ENCODE results near the gene ACSF3. TPM values are rescaled to one million over a fixed set of nuclear protein-coding genes. Genes with fewer than 3 reads are reported as not detected.
A peak's percentile ranks its signal among the peaks of the same experiment; 100 is the strongest.
"Not testable (repeated sequence)": the region's sequence is repeated elsewhere in the genome, so short reads cannot be mapped to it uniquely, and the experiment has no call there.

ACSF3 gene
- total RNA-seq, 6 donors from 2014 or later: 30.2 to 97.4 (median 35.3) TPM

GRCh38 chr16:89190150-89190958 is 96.7 kb downstream of the ACSF3 start:
- DNase-seq (peak in 1 of 2 donors; percentile 78), ATAC-seq (ENCODE audit: low FRiP score in 2 of 2) (no peak)

GRCh38 chr16:89191033-89191900 is 97.6 kb downstream of the ACSF3 start:
- Histone ChIP-seq H3K36me3 (no peaks in the 10 kb centered on the region), H3K27me3 (no peaks in the 10 kb centered on the region), H3K9me3 (no peaks in the 10 kb centered on the region), H3K4me1 (peaks cover 6 to 24% (median 17%) of the 10 kb centered on the region in 4 donors), H3K4me3 (peak overlapping the region in 2 of 4 donors; percentile 50 to 51), H3K27ac (no peak overlapping the region)
- no peak for TF ChIP-seq POLR2A (IDR thresholded peaks at IDR 0.05)
- TF ChIP-seq CTCF (IDR thresholded peaks at IDR 0.05): no peak
- no peak for TF ChIP-seq EP300 (IDR thresholded peaks at IDR 0.05)
- TF ChIP-seq POLR2AphosphoS5 (IDR thresholded peaks at IDR 0.05): no peak
- 61 to 65% methylated on average over 9 to 34 of the region's 44 CpGs for whole genome bisulfite sequencing, 2 donors
- no peak for ATAC-seq (ENCODE audit: low FRiP score in 2 of 2)
- DNase-seq: peak in 1 of 2 donors; percentile 88

More at GRCh38 chr16:89190150-89190958, 96.7 kb downstream of the ACSF3 start:
- TF ChIP-seq CTCF (IDR thresholded peaks at IDR 0.05) (no peak), POLR2A (IDR thresholded peaks at IDR 0.05) (no peak), EP300 (IDR thresholded peaks at IDR 0.05) (no peak), POLR2AphosphoS5 (IDR thresholded peaks at IDR 0.05) (no peak)
- Histone ChIP-seq H3K27me3 (no peaks in the 10 kb centered on the region), H3K9me3 (no peaks in the 10 kb centered on the region), H3K27ac (no peak overlapping the region), H3K4me1 (peaks cover 6 to 24% (median 17%) of the 10 kb centered on the region in 4 donors), H3K36me3 (no peaks in the 10 kb centered on the region), H3K4me3 (no peak overlapping the region)
- 70 to 83% methylated on average over 11 to 28 of the region's 28 CpGs for WGBS, 2 donors

GRCh38 chr16:89191901-89192185 is 98.2 kb downstream of the ACSF3 start:
- WGBS, 2 donors: 2% methylated on average over 9 of the region's 19 CpGs; no CpG with 5 or more reads in 1 of the 2 donors
- DNase-seq: no peak
- H3K4me3 ChIP-seq: peak overlapping the region; percentile 10 to 51 (median 50)

GRCh38 chr16:89192186-89192955 is 98.7 kb downstream of the ACSF3 start:
- not testable (repeated sequence) for H3K9me3 ChIP-seq, H3K27ac ChIP-seq, H3K36me3 ChIP-seq, H3K27me3 ChIP-seq
- peak; percentile 82 to 89 for DNase-seq
- 0% methylated on average over 4 to 34 of the region's 63 CpGs for WGBS, 2 donors
- H3K4me1 ChIP-seq: peaks cover 6 to 24% (median 17%) of the 10 kb centered on the region in 4 donors
- peak overlapping the region; percentile 10 to 51 (median 50) for H3K4me3 ChIP-seq
- peak in 1 of 2 donors; percentile 20 for ATAC-seq (ENCODE audit: low FRiP score in 2 of 2)

More at GRCh38 chr16:89191901-89192185, 98.2 kb downstream of the ACSF3 start:
- H3K27ac ChIP-seq: no peak overlapping the region
- no peaks in the 10 kb centered on the region for H3K27me3 ChIP-seq
- no peaks in the 10 kb centered on the region for H3K9me3 ChIP-seq
- H3K36me3 ChIP-seq: no peaks in the 10 kb centered on the region
- peaks cover 6 to 24% (median 17%) of the 10 kb centered on the region in 4 donors for H3K4me1 ChIP-seq
- no peak for ATAC-seq (ENCODE audit: low FRiP score in 2 of 2)
- TF ChIP-seq EP300 (IDR thresholded peaks at IDR 0.05): no peak
- TF ChIP-seq CTCF (IDR thresholded peaks at IDR 0.05): no peak
- TF ChIP-seq POLR2AphosphoS5 (IDR thresholded peaks at IDR 0.05): no peak
- no peak for TF ChIP-seq POLR2A (IDR thresholded peaks at IDR 0.05)

Data from upper lobe of left lung (tissue), 6 donors.